ENCODE measurements around the gene MAST1.
"Not testable (repeated sequence)": the region's sequence is repeated elsewhere in the genome, so short reads cannot be mapped to it uniquely, and the experiment has no call there.

The MAST1 gene

GRCh38 chr19:12838182-12838885 lies at the start of gene MAST1:
MAST1 (plus strand) TSS chr19:12838515; CDS start chr19:12838573, 58 bp downstream.
- DNase-seq (ENCODE audit: low read depth in 2 of 2) = no peak

DNA sequence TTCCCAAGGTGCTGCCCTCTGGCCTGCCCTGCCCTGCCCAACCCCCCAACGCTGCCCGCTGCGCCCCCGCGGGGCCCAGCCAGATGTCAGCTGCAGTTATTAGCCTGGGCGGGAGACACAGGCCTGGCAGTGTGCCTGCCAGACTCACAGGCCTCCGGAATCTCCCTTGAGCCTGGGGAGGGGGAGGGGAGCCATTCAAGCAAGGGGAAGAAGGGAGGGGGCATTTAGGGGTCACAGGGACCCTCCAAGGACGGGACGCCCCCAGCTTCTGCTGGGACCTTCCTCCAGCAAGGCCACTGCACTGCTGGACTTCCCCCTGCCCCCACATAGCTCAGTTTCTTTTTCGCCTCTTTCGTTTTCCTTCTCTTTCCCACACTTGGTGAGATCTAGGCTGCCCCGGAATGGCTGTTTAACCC lies 49.6 kb upstream of the MAST1 start:
- no peak for DNase-seq (ENCODE audit: low read depth in 2 of 2)

GRCh38 chr19:12789098-12789903 lies 49.0 kb upstream of the MAST1 start:
- DNase-seq (ENCODE audit: low read depth in 2 of 2) = no peak

DNA sequence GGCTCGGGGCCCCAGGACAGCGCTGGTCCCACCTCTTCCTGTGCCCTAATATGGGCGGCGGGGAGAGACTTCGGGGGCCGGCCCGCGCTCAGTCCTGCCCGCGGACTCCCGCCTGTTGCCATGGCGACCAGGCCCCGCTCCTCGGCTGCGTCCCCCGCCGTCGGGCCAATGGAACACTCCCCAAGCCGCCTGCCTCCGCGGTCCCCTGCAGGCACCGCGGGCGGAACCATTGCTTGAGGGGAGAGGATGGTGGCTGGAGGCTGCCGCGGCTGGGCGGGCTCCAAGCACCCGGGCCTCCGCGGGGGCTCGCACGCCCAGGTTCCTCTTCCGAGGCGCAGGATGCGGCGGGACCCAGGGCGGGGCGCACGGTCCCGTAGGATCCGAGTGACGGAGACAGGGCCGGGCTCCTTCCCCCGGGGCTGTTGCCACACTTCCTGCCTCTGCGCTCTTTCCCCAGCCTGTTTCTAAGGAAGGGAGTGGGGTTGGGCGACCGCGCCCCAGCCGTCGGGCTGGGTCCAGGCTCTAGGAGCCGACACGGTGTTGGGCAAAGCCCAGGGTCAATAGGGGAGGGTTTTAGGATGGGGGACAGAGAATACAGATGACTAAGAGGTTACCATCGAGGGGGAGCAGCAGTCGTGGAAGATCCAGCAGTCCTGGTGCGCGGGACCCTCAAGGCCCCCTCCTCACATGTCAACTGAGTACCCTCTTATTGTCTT lies 48.3 kb upstream of the MAST1 start:
- DNase-seq (ENCODE audit: low read depth in 2 of 2) = peak; percentile 94 to 96

- DNase-seq (ENCODE audit: low read depth in 2 of 2) = no peak
These were observed 47.5 kb upstream of the MAST1 start for GRCh38 chr19:12790628-12791344.

DNA sequence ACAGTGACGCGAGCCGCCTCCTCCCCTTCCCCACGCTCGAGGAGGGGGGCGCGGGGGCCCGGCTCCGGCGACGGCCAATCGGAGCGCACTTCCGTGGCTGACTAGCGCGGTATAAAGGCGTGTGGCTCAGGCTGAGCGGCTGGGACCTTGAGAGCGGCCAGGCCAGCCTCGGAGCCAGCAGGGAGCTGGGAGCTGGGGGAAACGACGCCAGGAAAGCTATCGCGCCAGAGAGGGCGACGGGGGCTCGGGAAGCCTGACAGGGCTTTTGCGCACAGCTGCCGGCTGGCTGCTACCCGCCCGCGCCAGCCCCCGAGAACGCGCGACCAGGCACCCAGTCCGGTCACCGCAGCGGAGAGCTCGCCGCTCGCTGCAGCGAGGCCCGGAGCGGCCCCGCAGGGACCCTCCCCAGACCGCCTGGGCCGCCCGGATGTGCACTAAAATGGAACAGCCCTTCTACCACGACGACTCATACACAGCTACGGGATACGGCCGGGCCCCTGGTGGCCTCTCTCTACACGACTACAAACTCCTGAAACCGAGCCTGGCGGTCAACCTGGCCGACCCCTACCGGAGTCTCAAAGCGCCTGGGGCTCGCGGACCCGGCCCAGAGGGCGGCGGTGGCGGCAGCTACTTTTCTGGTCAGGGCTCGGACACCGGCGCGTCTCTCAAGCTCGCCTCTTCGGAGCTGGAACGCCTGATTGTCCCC lies 46.8 kb upstream of the MAST1 start, which contains the start of gene JUNB:
Gene JUNB (plus strand): TSS at position 142 of the 706 bp plus-strand sequence. CDS start 286 bp downstream, at position 428.
- peak; percentile 94 to 95 for DNase-seq (ENCODE audit: low read depth in 2 of 2)

DNA sequence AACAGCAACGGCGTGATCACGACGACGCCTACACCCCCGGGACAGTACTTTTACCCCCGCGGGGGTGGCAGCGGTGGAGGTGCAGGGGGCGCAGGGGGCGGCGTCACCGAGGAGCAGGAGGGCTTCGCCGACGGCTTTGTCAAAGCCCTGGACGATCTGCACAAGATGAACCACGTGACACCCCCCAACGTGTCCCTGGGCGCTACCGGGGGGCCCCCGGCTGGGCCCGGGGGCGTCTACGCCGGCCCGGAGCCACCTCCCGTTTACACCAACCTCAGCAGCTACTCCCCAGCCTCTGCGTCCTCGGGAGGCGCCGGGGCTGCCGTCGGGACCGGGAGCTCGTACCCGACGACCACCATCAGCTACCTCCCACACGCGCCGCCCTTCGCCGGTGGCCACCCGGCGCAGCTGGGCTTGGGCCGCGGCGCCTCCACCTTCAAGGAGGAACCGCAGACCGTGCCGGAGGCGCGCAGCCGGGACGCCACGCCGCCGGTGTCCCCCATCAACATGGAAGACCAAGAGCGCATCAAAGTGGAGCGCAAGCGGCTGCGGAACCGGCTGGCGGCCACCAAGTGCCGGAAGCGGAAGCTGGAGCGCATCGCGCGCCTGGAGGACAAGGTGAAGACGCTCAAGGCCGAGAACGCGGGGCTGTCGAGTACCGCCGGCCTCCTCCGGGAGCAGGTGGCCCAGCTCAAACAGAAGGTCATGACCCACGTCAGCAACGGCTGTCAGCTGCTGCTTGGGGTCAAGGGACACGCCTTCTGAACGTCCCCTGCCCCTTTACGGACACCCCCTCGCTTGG lies 46.1 kb upstream of the MAST1 start:
- no peak for DNase-seq (ENCODE audit: low read depth in 2 of 2)

GRCh38 chr19:12792853-12793289 lies 45.4 kb upstream of the MAST1 start:
- no peak for DNase-seq (ENCODE audit: low read depth in 2 of 2)

DNA sequence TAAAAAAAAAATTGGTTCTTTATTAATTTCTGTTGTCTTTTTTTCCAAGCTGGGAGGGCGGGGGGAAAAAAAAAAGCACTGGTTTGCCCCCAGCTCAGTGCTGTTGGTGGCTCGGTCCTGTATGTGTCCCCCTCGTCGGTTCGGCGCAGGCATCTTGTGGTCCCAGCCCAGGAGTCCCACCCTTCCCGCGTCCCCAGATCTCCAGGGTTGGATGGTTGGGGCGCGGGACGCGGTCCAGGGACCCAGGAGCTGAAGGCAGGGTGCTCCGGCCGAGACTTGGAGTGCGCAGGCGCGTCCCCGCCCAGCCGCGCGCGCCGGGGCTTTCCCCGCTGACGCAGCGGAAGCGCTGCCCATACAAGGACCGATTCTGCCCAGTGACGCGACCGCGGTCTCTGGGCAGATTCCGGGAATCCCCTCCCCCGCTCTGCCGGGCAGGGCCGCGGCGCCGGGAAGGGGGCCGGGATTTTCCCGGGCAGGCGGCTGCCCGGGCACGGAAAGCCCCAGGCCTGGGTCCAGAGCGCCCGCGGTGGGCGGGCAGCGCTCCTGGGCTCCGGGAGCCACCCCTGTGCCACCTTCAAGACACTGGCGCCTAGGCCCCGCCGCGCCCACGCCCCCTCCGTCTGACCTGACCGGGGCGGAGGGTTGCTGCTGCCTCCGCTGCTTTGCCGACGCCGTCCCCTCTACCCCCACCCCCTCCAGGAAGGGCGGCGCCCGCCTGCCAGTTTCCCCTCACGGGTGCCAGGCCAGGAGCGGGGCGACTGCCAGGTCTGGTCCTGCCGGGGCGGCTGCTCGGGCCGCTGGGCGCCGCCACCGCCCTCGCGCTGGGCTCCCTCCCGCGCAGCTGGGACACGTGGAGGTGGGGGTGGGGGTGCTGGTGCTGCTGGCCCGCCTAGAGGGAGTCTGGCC lies 44.8 kb upstream of the MAST1 start:
- peak; percentile 88 to 89 for DNase-seq (ENCODE audit: low read depth in 2 of 2)

- no peak for DNase-seq (ENCODE audit: low read depth in 2 of 2)
These were observed 43.9 kb upstream of the MAST1 start for GRCh38 chr19:12794196-12794941.

- DNase-seq (ENCODE audit: low read depth in 2 of 2) = no peak
These were observed 43.3 kb upstream of the MAST1 start for GRCh38 chr19:12794971-12795381.

DNA sequence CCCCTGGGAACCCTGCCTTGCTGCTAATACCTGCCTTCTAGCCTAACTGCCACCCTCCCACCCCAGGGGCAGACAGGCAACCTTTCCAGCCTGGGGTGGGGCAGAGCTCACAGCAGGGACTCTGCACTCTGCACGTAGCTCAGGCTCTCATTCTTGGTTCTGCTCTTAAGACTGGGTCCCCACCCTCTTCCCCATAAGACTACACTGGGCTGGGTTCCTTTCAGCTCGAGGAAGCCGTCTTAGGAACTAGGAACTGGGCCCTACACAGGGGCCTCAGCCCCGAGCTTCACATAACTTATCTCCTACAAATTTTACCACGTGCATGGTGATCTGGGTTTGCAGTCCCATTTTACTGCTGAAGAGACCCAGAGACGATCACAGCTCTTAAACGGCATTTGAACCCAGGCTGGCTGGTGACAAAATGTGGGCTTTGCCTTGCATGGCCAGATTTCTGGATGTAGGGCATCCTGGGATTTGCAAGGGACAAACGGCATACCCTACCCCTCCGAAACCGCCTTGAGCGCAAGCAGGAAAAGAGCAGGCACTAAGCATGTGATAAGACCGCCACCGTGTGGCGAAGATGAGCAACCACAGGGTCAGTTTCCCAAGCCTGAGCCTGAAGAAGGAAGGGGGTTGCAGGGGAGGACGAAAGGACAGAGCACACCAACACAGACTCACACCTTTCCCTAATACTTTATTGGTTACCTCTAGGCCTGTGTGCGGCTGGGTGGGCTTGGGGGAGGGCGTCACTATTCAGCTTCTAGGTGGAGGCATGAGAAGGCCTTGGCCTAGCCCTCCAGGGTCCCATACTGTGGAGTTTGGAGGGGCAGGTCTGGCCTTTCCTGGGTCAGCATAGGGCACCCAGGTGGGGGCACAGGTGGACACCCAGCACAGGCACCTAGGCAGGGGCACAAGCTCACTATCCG lies 41.9 kb upstream of the MAST1 start:
- DNase-seq (ENCODE audit: low read depth in 2 of 2) = peak in 1 of 2 experiments; percentile 57

- no peak for DNase-seq (ENCODE audit: low read depth in 2 of 2)
These were observed 41.2 kb upstream of the MAST1 start for GRCh38 chr19:12797141-12797587.

DNA sequence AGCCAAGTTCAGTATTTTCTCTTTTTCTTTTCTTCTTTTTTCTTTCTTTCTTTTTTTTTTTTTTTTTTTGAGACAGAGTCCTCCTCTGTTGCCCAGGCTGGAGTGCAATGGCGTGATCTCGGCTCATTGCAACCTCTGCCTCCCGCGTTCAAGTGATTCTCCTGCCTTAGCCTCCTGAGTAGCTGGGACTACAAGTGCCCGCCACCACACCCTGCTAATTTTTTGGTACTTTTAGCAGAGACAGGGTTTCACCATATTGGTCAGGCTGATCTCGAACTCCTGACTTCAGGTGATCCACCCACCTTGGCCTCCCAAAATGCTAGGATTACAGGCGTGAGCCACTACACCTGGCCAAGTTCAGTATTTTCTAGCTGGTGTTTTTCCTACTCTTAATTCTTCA lies 40.7 kb upstream of the MAST1 start:
- not testable (repeated sequence) for DNase-seq (ENCODE audit: low read depth in 2 of 2)

- no peak for DNase-seq (ENCODE audit: low read depth in 2 of 2)
These were observed 38.4 kb upstream of the MAST1 start for GRCh38 chr19:12799742-12800465.

DNA sequence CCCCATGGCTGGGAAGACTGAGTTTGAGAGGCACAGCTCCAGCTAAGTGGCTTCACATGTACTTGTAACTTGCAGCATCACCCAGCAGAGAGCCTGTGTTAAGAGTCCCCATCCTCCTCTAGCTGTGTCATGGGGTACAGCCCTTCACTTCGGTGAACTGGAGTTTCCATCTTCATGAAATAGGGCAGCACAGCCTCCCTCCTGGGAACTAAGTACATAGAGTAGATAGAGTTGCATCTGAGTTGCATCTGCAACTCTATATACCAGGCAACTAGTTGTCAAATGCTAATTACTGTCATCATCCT lies 37.9 kb upstream of the MAST1 start:
- no peak for DNase-seq (ENCODE audit: low read depth in 2 of 2)
